Natural killer cell (primary cell): ENCODE data around the gene MOG. TPM values are rescaled to one million over a fixed set of nuclear protein-coding genes. Genes with fewer than 3 reads are reported as not detected.

ENCODE experiments used
- ATAC-seq, 3 donors: fragments of 150-1000 bp in 2 of 3; fragments of 200-7000 bp in 1 of 3; cut with Tn5 transposase; 1 replicate in 1 of 3; 2 replicates in 2 of 3; pipeline ENCODE4 v1.10.0; 2021; ENCODE audit warnings: mild to moderate bottlenecking in 2 of 3, moderate library complexity in 2 of 3
- DNase-seq, 2 donors: peaks; one replicate each; pipeline versions ENCODE4 v3.0.0 to v3.0.0-alpha.2; 2013 to 2021; ENCODE audit warnings: mixed read lengths in 1 of 2
- H3K27ac ChIP-seq: one replicate; pipeline ENCODE4 v1.5.1; 2013; ENCODE audit warnings: mild to moderate bottlenecking, low read length
- H3K27me3 ChIP-seq: one replicate; pipeline ENCODE4 v1.6.1; 2013; ENCODE audit warnings: low read length; ENCODE audit not compliant: control insufficient read depth, insufficient read depth
- H3K36me3 ChIP-seq: one replicate; pipeline ENCODE4 v1.6.1; 2013; ENCODE audit warnings: low read length; ENCODE audit not compliant: control insufficient read depth, insufficient read depth
- H3K4me1 ChIP-seq: one replicate; pipeline ENCODE4 v1.6.1; 2013; ENCODE audit warnings: low read length; ENCODE audit not compliant: control insufficient read depth, insufficient read depth
- H3K4me3 ChIP-seq: one replicate; pipeline ENCODE4 v1.5.1; 2013; ENCODE audit warnings: low read length
- H3K9me3 ChIP-seq: one replicate; pipeline ENCODE4 v1.6.1; 2013; ENCODE audit warnings: low read length; ENCODE audit not compliant: control insufficient read depth, insufficient read depth
- H3K27ac Mint-ChIP-seq, 2 donors: one replicate each; pipeline ENCODE4 v1.8.0; 2022; ENCODE audit warnings: mild to moderate bottlenecking in 2 of 2, mixed read lengths in 2 of 2, moderate library complexity in 1 of 2
- H3K27me3 Mint-ChIP-seq, 2 donors: one replicate each; pipeline ENCODE4 v1.8.0; 2022; ENCODE audit warnings: low read depth in 2 of 2, mixed read lengths in 2 of 2
- H3K36me3 Mint-ChIP-seq: one replicate; pipeline ENCODE4 v1.8.0; 2022; ENCODE audit warnings: mixed read lengths
- H3K4me1 Mint-ChIP-seq, 2 donors: one replicate each; pipeline ENCODE4 v1.8.0; 2022; ENCODE audit warnings: mixed read lengths in 2 of 2
- H3K4me3 Mint-ChIP-seq: one replicate; pipeline ENCODE4 v1.8.0; 2022; ENCODE audit warnings: mild to moderate bottlenecking, moderate library complexity, mixed read lengths
- H3K9me3 Mint-ChIP-seq, 2 donors: one replicate each; pipeline ENCODE4 v1.8.0; 2022; ENCODE audit warnings: mixed read lengths in 2 of 2
- CTCF ChIP-seq: fragments of 200-600 bp; IDR thresholded peaks from one replicate; pipeline ENCODE4 v1.8.0; 2022; ENCODE audit warnings: antibody characterized with exemption
- WGBS: methylation state at CpG from one replicate; pipeline ENCODE4 v1.1.7; 2013; ENCODE audit warnings: missing lambda C conversion rate; ENCODE audit not compliant: insufficient coverage; 5-methylcytosine and 5-hydroxymethylcytosine counted together
- intact Hi-C: fragments of 100-400 bp; cut with micrococcal nuclease; formaldehyde crosslinking; loops from one replicate; pipeline ENCODE4 v1.14.2; 2022
- total RNA-seq, 4 donors: library from RNA; stranded (reverse); fragments of 120-200 nt in 1 of 4; gene quantifications; one replicate each; pipeline versions ENCODE4 v1.2.3 to v1.2.4, GENCODE V29; 2013 to 2022

The MOG gene
- total RNA-seq, 3 donors from 2014 or later (not counting 1 experiment from before 2014, with no cell fraction given): not detected

GRCh38 chr6:29702519-29703103 is 45.7 kb downstream of the MOG start:
- H3K4me3 Mint-ChIP-seq: no peak overlapping the region
- 32% methylated on average over 17 of the region's 17 CpGs for WGBS
- H3K9me3 Mint-ChIP-seq: no peaks in the 10 kb centered on the region
- Histone ChIP-seq H3K27ac (no peak overlapping the region), H3K27me3 (peaks cover 6% of the 10 kb centered on the region), H3K4me3 (no peak overlapping the region), H3K4me1 (peaks cover 22% of the 10 kb centered on the region), H3K36me3 (no peaks in the 10 kb centered on the region), H3K9me3 (no peaks in the 10 kb centered on the region)
- peak; percentile 73 to 88 for DNase-seq
- no peak overlapping the region for H3K27ac Mint-ChIP-seq
- peak; percentile 81 for TF ChIP-seq CTCF
- intact Hi-C loops: loop anchor here (1.0 to 10.0 kb wide), 3 partner anchors 51 to 262 kb away; no protein-coding TSS in a partner anchor
- H3K4me1 Mint-ChIP-seq: peaks cover 28 to 37% of the 10 kb centered on the region in 2 donors
- H3K27me3 Mint-ChIP-seq: peaks cover 10 to 20% of the 10 kb centered on the region in 2 donors
- ATAC-seq: peak; percentile 70 to 75 (median 75)
- no peaks in the 10 kb centered on the region for H3K36me3 Mint-ChIP-seq

- H3K27ac ChIP-seq: no peak overlapping the region
- Mint-ChIP-seq H3K4me1 (peaks cover 57 to 66% of the 10 kb centered on the region in 2 donors), H3K4me3 (peak overlapping the region; percentile 55), H3K36me3 (no peaks in the 10 kb centered on the region), H3K27me3 (peaks cover 10 to 17% of the 10 kb centered on the region in 2 donors), H3K9me3 (no peaks in the 10 kb centered on the region), H3K27ac (peak overlapping the region; percentile 65 to 87)
- no peaks in the 10 kb centered on the region for H3K36me3 ChIP-seq
- no peak for ATAC-seq
- TF ChIP-seq CTCF: peak; percentile 67
- H3K4me1 ChIP-seq: peaks cover 52% of the 10 kb centered on the region
- intact Hi-C loops: loop anchor here (1.0 to 10.0 kb wide), 2 partner anchors 130 to 259 kb away; no protein-coding TSS in a partner anchor
- peak in 1 of 2 donors; percentile 73 for DNase-seq
- WGBS: 50% methylated on average over 9 of the region's 10 CpGs
- H3K4me3 ChIP-seq: no peak overlapping the region
- peaks cover 6% of the 10 kb centered on the region for H3K27me3 ChIP-seq
- no peaks in the 10 kb centered on the region for H3K9me3 ChIP-seq
These were observed 48.7 kb downstream of the MOG start for GRCh38 chr6:29705389-29706231.

GRCh38 chr6:29708432-29709179 is 51.7 kb downstream of the MOG start:
- peaks cover 57 to 70% of the 10 kb centered on the region in 2 donors for H3K4me1 Mint-ChIP-seq
- peak overlapping the region; percentile 77 for H3K4me3 Mint-ChIP-seq
- H3K27me3 ChIP-seq: no peaks in the 10 kb centered on the region
- intact Hi-C loops: loop anchor here (1.0 to 10.0 kb wide), 2 partner anchors 45 to 256 kb away; no protein-coding TSS in a partner anchor
- H3K4me1 ChIP-seq: peaks cover 51% of the 10 kb centered on the region
- 32% methylated on average over 9 of the region's 11 CpGs for WGBS
- ATAC-seq: peak; percentile 64 to 81 (median 80)
- peak overlapping the region; percentile 66 for H3K27ac ChIP-seq
- no peak for TF ChIP-seq CTCF
- H3K36me3 Mint-ChIP-seq: no peaks in the 10 kb centered on the region
- peaks cover 0 to 7% of the 10 kb centered on the region in 2 donors for H3K27me3 Mint-ChIP-seq
- peak in 1 of 2 donors; percentile 94 for DNase-seq
- H3K36me3 ChIP-seq: no peaks in the 10 kb centered on the region
- H3K9me3 ChIP-seq: no peaks in the 10 kb centered on the region
- H3K9me3 Mint-ChIP-seq: no peaks in the 10 kb centered on the region
- peak overlapping the region; percentile 73 to 87 for H3K27ac Mint-ChIP-seq
- peak overlapping the region; percentile 18 for H3K4me3 ChIP-seq
